HG02840 (cell line): ENCODE data around the gene CENPF.
"Not testable (repeated sequence)": the region's sequence is repeated elsewhere in the genome, so short reads cannot be mapped to it uniquely, and the experiment has no call there.

Source experiments
- ATAC-seq: cut with Tn5 transposase; IDR thresholded peaks from one replicate; pipeline ENCODE4 v1.9.1; 2021; ENCODE audit warnings: mild to moderate bottlenecking, moderate library complexity, moderate number of reproducible peaks; ENCODE audit not compliant: unreplicated experiment, low FRiP score

Gene CENPF

GRCh38 chr1:214658175-214658574 lies 55.2 kb downstream of the CENPF start:
- no peak for ATAC-seq

- no peak for ATAC-seq
Observed at GRCh38 chr1:214658785-214659184, 55.8 kb downstream of the CENPF start.

- no peak for ATAC-seq
Observed at GRCh38 chr1:214660190-214660589, 57.2 kb downstream of the CENPF start.

- no peak for ATAC-seq
Observed at GRCh38 chr1:214660900-214661299, 57.9 kb downstream of the CENPF start.

- ATAC-seq = no peak
Observed at GRCh38 chr1:214662223-214662785, 59.3 kb downstream of the CENPF start.

- no peak for ATAC-seq
Observed at GRCh38 chr1:214664651-214665433, 61.8 kb downstream of the CENPF start.

- ATAC-seq = no peak
Observed at GRCh38 chr1:214665606-214666110, 62.7 kb downstream of the CENPF start.

- no peak for ATAC-seq
Observed at GRCh38 chr1:214666674-214667073, 63.7 kb downstream of the CENPF start.

- ATAC-seq = no peak
Observed at GRCh38 chr1:214670098-214670497, 67.1 kb downstream of the CENPF start.

GRCh38 chr1:214673029-214673428 lies 70.0 kb downstream of the CENPF start:
- ATAC-seq = not testable (repeated sequence)

- no peak for ATAC-seq
Observed at GRCh38 chr1:214673576-214673975, 70.6 kb downstream of the CENPF start.

GRCh38 chr1:214675524-214675923 lies 72.5 kb downstream of the CENPF start:
- ATAC-seq = not testable (repeated sequence)

- ATAC-seq = no peak
Observed at GRCh38 chr1:214676747-214677146, 73.8 kb downstream of the CENPF start.

- no peak for ATAC-seq
Observed at GRCh38 chr1:214677945-214678344, 75.0 kb downstream of the CENPF start.

- ATAC-seq = no peak
Observed at GRCh38 chr1:214678386-214678785, 75.4 kb downstream of the CENPF start.

GRCh38 chr1:214683621-214684020 lies 80.6 kb downstream of the CENPF start:
- no peak for ATAC-seq

- no peak for ATAC-seq
Observed at GRCh38 chr1:214685906-214686305, 82.9 kb downstream of the CENPF start.

- ATAC-seq = no peak
Observed at GRCh38 chr1:214686497-214686896, 83.5 kb downstream of the CENPF start.

- no peak for ATAC-seq
Observed at GRCh38 chr1:214688891-214689290, 85.9 kb downstream of the CENPF start.

- ATAC-seq = no peak
Observed at GRCh38 chr1:214694769-214695168, 91.8 kb downstream of the CENPF start.

GRCh38 chr1:214698559-214698958 lies 95.6 kb downstream of the CENPF start:
- ATAC-seq = no peak

- no peak for ATAC-seq
Observed at GRCh38 chr1:214700437-214700836, 97.4 kb downstream of the CENPF start.
